Suprapubic skin (tissue), 4 donors: ENCODE measurements around the gene CACNA1A. TPM values are rescaled to one million over a fixed set of nuclear protein-coding genes. Genes with fewer than 3 reads are reported as not detected.
A peak's percentile ranks its signal among the peaks of the same experiment; 100 is the strongest.

Experiments used
- DNase-seq, 2 donors: peaks; one replicate each; pipeline ENCODE4 v3.0.0-alpha.2; 2019; ENCODE audit warnings: low spot score in 2 of 2
- H3K27ac ChIP-seq: fragments of 200-600 bp; sonication (generic); one replicate; pipeline ENCODE4 v1.5.1; 2019
- H3K27me3 ChIP-seq: fragments of 200-600 bp; sonication (generic); one replicate; pipeline ENCODE4 v1.5.1; 2019
- H3K36me3 ChIP-seq: fragments of 200-600 bp; sonication (generic); one replicate; pipeline ENCODE4 v1.5.1; 2019
- H3K4me1 ChIP-seq: fragments of 200-600 bp; sonication (generic); one replicate; pipeline ENCODE4 v1.5.1; 2019
- H3K4me3 ChIP-seq: fragments of 200-600 bp; sonication (generic); one replicate; pipeline ENCODE4 v1.5.1; 2019; ENCODE audit warnings: mild to moderate bottlenecking
- H3K9me3 ChIP-seq: fragments of 200-600 bp; sonication (generic); one replicate; pipeline ENCODE4 v1.5.1; 2019
- EP300 ChIP-seq: sonication (generic); formaldehyde crosslinking; IDR thresholded peaks from one replicate; pipeline ENCODE4 v1.6.1; 2017; ENCODE audit warnings: antibody characterized with exemption
- POLR2A ChIP-seq, 2 donors: fragments of 450-650 bp; IDR thresholded peaks; one replicate each; pipeline ENCODE4 v1.6.1; 2017; ENCODE audit warnings: antibody characterized with exemption in 2 of 2, mild to moderate bottlenecking in 2 of 2, moderate library complexity in 2 of 2
- POLR2AphosphoS5 ChIP-seq, 3 donors: sonication (generic); formaldehyde crosslinking; IDR thresholded peaks; one replicate each; pipeline ENCODE4 v1.6.1; 2017; ENCODE audit warnings: antibody characterized with exemption in 3 of 3
- WGBS: methylation state at CpG from one replicate; pipeline ENCODE4 v1.1.5; 2018; 5-methylcytosine and 5-hydroxymethylcytosine counted together
- total RNA-seq, 4 donors: library from RNA; depleted of rRNA; stranded (reverse); fragments of >200 nt; gene quantifications; one replicate each; pipeline ENCODE4 v1.1.0, GENCODE V29; 2016
- TF ChIP-seq, protein P1 (sequence below), 2 donors: fragments of 200-600 bp in 1 of 2; fragments of 450-650 bp in 1 of 2; sonication (generic) in 1 of 2; IDR thresholded peaks; one replicate each; pipeline ENCODE4 v1.5.1; 2016 to 2019; ENCODE audit warnings: antibody characterized with exemption in 2 of 2, mild to moderate bottlenecking in 1 of 2, moderate library complexity in 1 of 2

The CACNA1A gene
- total RNA-seq, 4 donors from 2014 or later, result 0.26 to 0.42 (median 0.35) TPM

DNA sequence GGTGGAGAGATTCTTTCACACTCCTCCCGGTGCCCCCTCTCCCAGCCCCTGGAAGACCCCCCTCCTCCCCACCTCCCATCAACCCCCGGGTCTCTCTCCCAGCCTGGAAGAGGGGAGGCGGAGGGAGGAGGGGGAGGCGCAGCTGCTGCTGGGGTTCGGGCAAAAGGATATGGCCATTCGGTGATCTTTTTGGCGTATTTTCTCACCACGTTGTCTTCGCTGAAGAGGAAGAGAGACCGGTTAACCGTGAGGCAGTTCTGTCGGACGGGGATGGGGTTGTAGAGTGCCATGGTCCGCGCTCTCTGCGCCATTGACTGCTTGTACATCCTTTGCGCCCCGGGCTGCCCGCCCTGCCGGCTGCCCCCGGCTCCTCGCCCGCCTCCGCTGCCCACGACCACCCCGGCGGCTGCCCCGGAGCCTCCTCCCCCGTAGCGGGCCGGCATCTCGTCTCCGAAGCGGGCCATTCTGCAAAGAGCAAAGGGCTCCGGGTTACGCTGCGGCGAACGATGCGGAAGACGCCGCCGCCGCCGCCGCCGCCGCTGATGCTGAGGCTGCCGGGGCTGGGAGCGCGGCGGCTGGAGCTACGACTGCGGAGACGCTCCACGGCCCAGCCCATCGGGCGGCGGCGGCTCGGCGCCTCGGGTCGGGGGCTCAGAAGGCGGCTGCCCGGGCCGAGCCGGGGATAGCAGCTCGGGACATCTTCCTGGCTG lies 363 bp downstream of the CACNA1A start:
- H3K4me1 ChIP-seq, result peaks cover 7% of the 10 kb centered on the region
- peak overlapping the region; percentile 36 for H3K4me3 ChIP-seq
- no peak overlapping the region for H3K27ac ChIP-seq
- peaks cover 77% of the 10 kb centered on the region for H3K27me3 ChIP-seq
- 3% methylated on average over 36 of the region's 69 CpGs for WGBS
- H3K36me3 ChIP-seq, result no peaks in the 10 kb centered on the region
- DNase-seq, result no peak
- TF ChIP-seq, protein P1, sequence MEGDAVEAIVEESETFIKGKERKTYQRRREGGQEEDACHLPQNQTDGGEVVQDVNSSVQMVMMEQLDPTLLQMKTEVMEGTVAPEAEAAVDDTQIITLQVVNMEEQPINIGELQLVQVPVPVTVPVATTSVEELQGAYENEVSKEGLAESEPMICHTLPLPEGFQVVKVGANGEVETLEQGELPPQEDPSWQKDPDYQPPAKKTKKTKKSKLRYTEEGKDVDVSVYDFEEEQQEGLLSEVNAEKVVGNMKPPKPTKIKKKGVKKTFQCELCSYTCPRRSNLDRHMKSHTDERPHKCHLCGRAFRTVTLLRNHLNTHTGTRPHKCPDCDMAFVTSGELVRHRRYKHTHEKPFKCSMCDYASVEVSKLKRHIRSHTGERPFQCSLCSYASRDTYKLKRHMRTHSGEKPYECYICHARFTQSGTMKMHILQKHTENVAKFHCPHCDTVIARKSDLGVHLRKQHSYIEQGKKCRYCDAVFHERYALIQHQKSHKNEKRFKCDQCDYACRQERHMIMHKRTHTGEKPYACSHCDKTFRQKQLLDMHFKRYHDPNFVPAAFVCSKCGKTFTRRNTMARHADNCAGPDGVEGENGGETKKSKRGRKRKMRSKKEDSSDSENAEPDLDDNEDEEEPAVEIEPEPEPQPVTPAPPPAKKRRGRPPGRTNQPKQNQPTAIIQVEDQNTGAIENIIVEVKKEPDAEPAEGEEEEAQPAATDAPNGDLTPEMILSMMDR (IDR thresholded peaks at IDR 0.05), result no peak
- no peak for TF ChIP-seq POLR2A (IDR thresholded peaks at IDR 0.05)
- TF ChIP-seq POLR2AphosphoS5 (IDR thresholded peaks at IDR 0.05), result no peak
- TF ChIP-seq EP300, result no peak
- H3K9me3 ChIP-seq, result no peaks in the 10 kb centered on the region

DNA sequence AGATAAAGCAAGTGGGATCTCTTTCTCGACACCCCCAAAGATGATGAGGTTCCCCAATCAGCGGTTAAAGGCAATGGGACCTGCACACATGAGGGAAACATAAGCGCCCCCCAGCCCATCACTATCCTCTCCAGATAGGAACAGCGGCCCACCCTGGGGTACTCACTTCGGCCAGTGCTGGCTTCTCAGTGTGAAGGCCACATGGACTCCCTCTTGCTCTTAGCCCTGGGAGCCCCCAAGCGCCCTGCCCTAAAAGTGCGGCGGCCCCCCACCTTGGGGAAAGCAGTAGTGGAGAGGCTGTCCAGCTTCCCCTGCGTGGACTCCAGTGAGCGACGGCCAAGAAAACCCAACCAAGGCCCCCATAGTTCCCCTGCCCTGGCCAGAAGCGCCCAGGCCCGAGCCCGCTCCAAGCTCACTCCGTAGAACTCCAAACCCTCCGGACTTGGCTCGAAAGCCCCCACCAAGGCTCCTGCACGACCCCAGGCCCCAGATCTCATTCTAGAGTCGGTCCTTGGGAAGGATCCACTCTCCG lies 1.0 kb downstream of the CACNA1A start:
- Histone ChIP-seq H3K4me3 (no peak overlapping the region), H3K9me3 (no peaks in the 10 kb centered on the region), H3K27me3 (peaks cover 72% of the 10 kb centered on the region), H3K36me3 (no peaks in the 10 kb centered on the region), H3K4me1 (peaks cover 7% of the 10 kb centered on the region), H3K27ac (no peak overlapping the region)
- TF ChIP-seq EP300 (no peak), POLR2AphosphoS5 (IDR thresholded peaks at IDR 0.05) (no peak), POLR2A (IDR thresholded peaks at IDR 0.05) (no peak)
- TF ChIP-seq, protein P1 (IDR thresholded peaks at IDR 0.05), result no peak
- no peak for DNase-seq
- 27% methylated on average over 6 of the region's 20 CpGs for WGBS

- Histone ChIP-seq H3K36me3 (no peaks in the 10 kb centered on the region), H3K27ac (no peak overlapping the region), H3K27me3 (peaks cover 76% of the 10 kb centered on the region), H3K9me3 (no peaks in the 10 kb centered on the region), H3K4me1 (peaks cover 7% of the 10 kb centered on the region), H3K4me3 (no peak overlapping the region)
- DNase-seq, result no peak
- TF ChIP-seq EP300 (no peak), POLR2A (IDR thresholded peaks at IDR 0.05) (no peak), POLR2AphosphoS5 (IDR thresholded peaks at IDR 0.05) (no peak)
- TF ChIP-seq, protein P1 (IDR thresholded peaks at IDR 0.05), result no peak
- 59% methylated on average over 11 of the region's 12 CpGs for WGBS
These were observed 2.6 kb downstream of the CACNA1A start for GRCh38 chr19:13503570-13504235.

GRCh38 chr19:13502231-13502630 lies 4.0 kb downstream of the CACNA1A start:
- H3K9me3 ChIP-seq, result no peaks in the 10 kb centered on the region
- no peak for DNase-seq
- WGBS, result 86% methylated on average over 6 of the region's 6 CpGs
- H3K4me3 ChIP-seq, result no peak overlapping the region
- peaks cover 7% of the 10 kb centered on the region for H3K4me1 ChIP-seq
- no peaks in the 10 kb centered on the region for H3K36me3 ChIP-seq
- no peak overlapping the region for H3K27ac ChIP-seq
- TF ChIP-seq EP300 (no peak), POLR2A (IDR thresholded peaks at IDR 0.05) (no peak), POLR2AphosphoS5 (IDR thresholded peaks at IDR 0.05) (no peak)
- TF ChIP-seq, protein P1 (IDR thresholded peaks at IDR 0.05), result no peak
- H3K27me3 ChIP-seq, result peaks cover 62% of the 10 kb centered on the region

DNA sequence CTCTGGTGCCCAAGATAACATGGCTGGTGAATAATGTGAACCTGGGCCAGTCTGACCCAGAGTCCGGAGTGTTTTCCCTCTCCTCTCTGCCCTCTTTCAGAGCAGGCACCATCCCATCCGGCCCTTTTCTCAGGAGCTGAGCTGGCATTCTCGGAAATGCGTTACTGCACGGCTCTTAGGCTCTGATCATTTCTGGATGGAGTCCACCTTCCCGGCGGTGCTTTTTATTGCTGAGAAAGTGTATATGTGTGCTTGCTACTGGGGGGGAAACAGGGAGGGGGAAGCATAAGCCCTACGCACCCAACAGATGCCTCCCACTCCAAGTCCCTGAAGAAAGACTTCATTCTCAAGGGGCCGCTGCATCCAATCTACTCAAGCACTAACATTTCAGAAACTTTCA lies 6.6 kb downstream of the CACNA1A start:
- WGBS, result 85% methylated on average over 4 of the region's 9 CpGs
- peaks cover 36% of the 10 kb centered on the region for H3K27me3 ChIP-seq
- H3K36me3 ChIP-seq, result no peaks in the 10 kb centered on the region
- no peak overlapping the region for H3K4me3 ChIP-seq
- no peaks in the 10 kb centered on the region for H3K9me3 ChIP-seq
- no peak for DNase-seq
- TF ChIP-seq POLR2A (IDR thresholded peaks at IDR 0.05), result no peak
- TF ChIP-seq, protein P1 (IDR thresholded peaks at IDR 0.05), result no peak
- no peak for TF ChIP-seq EP300
- no peak for TF ChIP-seq POLR2AphosphoS5 (IDR thresholded peaks at IDR 0.05)
- H3K4me1 ChIP-seq, result no peaks in the 10 kb centered on the region
- no peak overlapping the region for H3K27ac ChIP-seq
